GM18873 (cell line): Measurements from ENCODE around the gene SORBS2.
A peak's percentile ranks its signal among the peaks of the same experiment; 100 is the strongest.
"Not testable (repeated sequence)": the region's sequence is repeated elsewhere in the genome, so short reads cannot be mapped to it uniquely, and the experiment has no call there.

ENCODE experiments used
- ATAC-seq: cut with Tn5 transposase; IDR thresholded peaks from one replicate; pipeline ENCODE4 v1.9.1; 2021; ENCODE audit warnings: mild to moderate bottlenecking, moderate library complexity, moderate number of reproducible peaks; ENCODE audit not compliant: unreplicated experiment, low FRiP score

SORBS2 gene

DNA sequence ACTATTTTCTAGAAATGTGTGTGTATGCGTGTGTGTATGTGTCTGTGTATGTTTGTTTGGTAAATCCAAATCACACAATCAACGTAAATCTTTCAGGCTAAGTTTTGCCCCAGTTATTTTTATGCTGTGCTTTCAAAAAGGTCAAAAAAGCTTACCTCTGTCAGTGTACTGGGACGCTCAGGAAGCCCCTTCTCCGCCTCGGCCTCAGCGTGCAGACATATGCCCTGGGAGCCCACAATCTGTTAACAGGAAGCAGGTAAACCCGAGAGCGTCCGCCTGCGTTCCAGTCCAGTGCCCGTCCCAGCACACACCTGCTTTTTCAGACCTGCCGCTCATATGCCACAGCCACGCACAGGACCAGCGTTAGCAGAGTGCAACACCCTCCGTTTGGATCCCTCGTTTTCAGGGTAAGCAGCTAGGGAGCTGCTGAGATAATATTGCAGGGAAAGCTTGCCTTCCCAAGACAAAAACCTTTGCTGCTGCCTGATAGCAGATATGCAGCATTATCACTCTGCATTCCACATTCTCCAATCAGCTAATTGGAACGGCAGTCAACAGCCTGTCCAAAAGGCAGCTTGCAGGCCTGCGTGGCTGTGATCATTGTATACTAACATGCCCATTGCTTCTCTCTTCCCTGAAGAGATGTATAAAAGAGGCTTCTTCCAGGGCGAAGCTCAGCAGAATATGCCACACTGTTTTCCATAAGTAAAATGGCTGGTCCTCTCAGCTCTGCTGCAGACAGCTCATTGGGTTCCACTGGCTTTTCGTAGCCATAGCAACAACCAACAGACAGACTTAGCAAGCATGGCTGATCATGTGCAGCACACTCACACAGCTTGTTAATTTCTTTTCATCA, at the start of gene SORBS2:
TSS of gene SORBS2 (minus strand) at position 686 of the 856 bp plus-strand sequence. CDS start 121,623 bp downstream, outside the sequence.
- peak; percentile 84 for ATAC-seq

DNA sequence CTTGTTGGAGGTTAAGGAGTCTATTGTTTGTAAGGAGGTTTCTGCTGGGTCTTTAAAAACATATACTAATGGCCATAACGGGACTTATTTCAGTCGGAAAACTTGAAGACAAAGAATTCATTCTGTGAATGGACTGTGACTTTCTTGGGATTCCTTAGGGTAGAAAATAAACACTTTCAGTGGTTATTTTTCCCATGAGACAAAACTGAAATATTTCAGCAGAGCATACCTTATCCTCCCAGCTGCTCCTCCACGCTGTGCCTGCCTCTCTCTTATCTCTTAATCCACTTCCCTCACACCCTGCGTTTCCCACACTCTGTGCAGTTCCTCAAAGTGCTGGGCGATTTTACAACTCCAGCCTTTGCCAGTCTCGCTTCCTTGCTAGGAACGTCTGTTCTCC, 47.1 kb upstream of the SORBS2 start:
- no peak for ATAC-seq

GRCh38 chr4:185857561-185857960, 45.6 kb upstream of the SORBS2 start:
- ATAC-seq, result not testable (repeated sequence)

- no peak for ATAC-seq
Observed at GRCh38 chr4:185853841-185854240, 41.8 kb upstream of the SORBS2 start.

DNA sequence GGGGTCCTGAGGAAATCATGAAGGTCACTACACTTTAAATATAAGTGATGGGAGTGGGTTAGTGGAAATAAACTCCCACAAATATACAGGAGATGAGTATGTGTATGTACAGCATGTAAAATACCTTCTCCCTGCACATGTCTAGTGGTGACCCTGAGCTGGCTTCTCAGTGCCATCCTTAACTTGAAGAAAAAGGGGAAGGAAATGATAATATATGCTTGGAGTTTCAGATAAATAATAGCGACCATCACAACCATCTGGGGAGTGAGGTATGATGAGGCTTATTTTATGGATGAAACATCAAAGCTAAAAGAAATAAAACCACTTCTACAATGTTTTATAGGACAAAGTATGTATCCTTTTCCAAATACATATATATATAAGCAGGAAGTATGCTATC, 41.0 kb upstream of the SORBS2 start:
- no peak for ATAC-seq

DNA sequence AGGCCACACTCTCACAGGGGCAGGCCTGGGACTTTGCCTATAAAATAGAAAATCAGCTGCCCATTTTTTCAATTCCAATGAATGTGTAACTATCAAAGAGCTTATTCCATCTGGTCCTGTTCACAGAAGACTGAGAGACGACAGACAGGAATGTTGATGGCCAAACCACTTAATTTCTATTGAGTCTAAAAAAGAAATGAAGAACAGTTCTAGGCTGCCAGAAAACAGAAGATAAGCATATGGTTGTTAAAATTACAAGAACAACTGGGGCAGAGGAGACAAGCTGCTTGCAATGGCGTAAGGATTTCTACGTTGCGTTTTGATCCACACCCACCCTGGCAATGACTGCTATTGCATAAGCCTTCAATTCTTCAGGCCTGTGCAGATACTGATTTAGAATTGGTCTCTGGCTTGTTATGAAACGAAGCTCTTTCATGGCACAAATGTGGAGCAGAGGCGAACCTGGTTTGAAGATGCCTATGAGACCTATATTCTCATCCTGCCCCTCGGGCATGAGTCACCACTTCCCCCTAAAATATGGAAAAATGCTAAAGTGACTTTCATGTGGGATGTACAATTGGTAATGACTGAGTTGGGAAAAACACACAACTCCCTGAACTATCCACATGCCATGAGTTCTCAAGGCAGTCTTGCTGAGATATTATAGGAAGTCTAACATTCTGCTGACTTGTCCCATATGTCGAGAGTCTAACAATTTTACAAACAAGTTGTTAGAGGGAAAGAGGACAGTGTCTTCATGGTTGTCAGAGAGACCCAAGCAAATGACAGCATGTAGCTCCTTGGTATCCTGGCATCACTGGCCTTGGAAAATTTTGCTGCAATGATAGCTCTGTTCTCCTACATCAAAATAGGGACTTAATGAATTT, 37.9 kb upstream of the SORBS2 start:
- ATAC-seq, result no peak

DNA sequence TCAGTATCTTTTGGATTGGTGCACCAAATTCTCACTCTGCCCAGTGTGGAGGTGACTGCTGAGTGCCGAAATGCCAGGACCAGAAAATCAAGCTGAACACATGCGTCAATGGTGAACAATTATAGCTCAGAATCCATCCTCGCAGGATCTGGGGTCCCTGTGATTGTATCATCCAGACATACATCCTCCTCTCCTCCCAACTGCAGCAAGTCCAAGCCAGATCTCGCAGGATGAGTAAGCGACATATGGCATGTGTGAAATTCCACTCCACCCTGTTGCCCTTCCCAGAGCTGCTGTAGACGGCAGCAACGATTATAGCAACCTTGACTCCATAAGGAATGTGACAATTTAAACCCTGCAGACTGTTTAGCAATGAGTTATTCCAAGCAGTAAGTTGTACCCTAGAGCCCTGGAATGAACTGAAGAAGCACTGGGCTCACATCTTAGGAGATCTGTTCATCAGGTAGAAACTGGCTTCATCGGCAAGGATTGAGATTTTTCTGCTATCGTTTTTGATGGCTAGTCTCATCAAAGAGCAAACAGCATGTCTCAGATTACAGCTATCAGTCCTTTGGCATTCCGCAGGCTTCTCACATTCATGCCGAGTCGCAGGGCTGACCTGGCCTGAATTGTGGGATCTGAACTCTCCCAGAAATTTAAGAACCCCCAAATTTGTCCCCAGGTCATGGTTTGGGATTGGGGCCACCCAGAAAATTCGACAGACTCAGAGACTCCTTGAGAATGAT, 35.5 kb upstream of the SORBS2 start:
- ATAC-seq, result no peak

DNA sequence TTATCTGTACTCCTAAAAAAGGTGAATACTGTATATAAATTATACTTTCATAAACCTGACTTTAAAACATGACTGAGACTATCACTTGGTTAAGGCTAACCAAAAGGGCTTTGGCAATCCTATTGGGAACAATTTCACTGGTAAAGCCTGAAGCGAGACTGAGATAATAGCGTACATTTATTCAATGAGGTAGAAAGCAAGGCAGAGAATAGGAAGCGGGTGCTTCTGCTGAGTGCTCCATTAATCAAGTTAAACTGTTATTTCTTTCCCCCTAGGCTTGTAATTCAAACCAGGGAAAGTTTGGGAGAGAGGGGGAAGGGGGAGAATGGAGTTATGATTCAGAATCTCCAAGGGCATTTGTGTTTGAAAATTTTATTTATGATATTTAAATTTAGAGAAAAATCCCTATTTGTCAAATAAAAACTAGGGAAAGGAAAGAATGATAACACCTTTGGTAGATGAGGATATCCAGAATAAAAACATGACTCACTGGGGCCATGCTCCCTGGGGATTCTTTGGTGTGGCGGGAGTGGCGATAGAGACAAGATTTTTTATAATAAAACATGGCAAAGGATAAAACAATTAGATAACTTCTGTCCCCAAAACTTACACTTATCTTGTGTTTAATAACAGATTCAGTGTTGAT, 34.6 kb upstream of the SORBS2 start:
- ATAC-seq, result no peak

- no peak for ATAC-seq
Observed at GRCh38 chr4:185845966-185846365, 34.0 kb upstream of the SORBS2 start.

DNA sequence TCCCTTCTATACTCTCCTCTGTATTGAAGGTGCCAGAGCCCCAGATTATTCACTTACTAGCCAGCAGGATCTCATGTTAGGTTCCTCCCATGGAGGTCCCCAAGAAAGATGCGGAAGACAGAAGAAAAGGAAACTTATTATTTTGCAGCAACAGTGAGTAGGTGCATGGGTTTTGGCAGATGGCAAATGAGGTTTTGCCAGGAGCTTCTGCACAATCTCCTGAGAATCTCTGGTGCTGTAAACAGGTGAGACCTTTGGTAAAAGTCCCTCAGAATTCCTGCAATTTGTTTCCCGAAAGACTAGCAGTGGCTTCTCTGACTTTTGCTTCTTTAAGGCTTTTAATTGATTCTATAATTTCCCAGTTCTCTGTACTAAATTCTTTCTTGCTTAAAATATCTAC, 29.5 kb upstream of the SORBS2 start:
- no peak for ATAC-seq

- ATAC-seq, result no peak
Observed at GRCh38 chr4:185840953-185841352, 29.0 kb upstream of the SORBS2 start.

GRCh38 chr4:185840201-185840600, 28.2 kb upstream of the SORBS2 start:
- no peak for ATAC-seq

DNA sequence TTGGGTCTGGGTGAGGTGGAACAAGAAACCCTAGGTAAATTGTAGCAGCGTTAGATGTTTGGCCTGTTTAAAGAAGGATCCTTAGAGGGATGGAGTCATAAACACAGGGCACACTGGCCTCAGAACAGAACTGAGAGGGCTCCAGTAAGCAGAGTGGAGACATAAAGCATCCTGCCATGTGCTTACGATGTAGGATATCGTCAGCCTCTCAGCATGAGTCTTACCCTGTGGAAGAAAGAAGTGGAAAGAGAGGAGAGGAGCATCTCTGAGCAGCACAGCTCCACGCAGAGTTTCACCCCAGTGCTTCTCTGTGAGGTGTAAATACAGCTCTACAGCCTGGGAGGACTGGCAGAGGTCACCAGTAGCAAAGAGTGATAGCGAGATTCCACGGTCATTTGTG, 27.8 kb upstream of the SORBS2 start:
- ATAC-seq, result no peak

GRCh38 chr4:185839194-185839712, 27.3 kb upstream of the SORBS2 start:
- no peak for ATAC-seq

DNA sequence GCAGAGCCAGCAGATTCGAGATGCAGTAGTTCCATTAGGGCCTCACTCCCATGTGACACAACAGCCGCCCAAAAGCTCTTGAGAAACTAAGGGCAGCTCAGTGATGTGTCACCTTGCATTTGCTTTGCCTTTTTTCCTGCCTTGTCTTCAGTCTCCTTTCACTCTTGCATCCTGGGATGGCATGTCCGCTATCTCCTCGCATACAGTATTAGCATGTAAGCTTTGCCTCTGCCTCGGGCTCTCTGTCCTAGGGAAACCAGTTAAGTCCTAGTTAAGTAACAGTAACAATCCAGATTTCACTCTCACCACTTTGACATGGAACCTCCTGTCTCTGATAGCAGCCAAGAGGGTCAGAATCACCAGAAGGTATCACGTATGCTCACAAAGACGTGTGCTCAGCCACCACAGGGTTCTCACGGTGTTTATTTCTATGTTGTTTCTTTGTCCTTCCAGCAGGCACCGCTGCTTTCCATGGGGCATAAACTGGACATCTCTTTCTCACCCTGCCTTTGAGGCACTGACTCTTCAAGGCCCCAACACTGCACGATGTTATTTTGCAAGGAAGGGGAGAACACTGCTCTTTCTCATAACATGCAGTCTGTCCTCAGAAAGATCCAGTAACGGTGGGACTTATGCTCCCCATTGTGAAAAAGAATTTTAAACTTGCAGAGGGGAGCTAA, 26.7 kb upstream of the SORBS2 start:
- no peak for ATAC-seq

DNA sequence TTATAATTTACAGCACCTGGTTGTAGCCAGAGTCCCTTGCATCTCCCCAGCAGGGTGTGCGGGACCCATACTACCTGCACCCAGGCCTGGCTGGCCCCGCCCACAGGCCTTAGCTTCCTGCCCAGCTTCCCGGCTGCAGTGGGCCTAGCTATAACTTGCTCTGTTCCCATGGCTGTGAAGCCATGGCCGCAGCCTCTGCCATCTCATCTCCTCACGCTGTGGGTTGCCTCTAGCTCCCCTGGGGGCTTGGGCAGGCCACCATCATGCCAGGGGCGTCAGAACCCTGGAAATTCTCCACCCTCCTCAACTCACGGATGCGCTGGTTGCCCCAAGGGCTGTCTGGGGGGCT, 26.1 kb upstream of the SORBS2 start:
- no peak for ATAC-seq

GRCh38 chr4:185837415-185838103, 25.6 kb upstream of the SORBS2 start:
- no peak for ATAC-seq

DNA sequence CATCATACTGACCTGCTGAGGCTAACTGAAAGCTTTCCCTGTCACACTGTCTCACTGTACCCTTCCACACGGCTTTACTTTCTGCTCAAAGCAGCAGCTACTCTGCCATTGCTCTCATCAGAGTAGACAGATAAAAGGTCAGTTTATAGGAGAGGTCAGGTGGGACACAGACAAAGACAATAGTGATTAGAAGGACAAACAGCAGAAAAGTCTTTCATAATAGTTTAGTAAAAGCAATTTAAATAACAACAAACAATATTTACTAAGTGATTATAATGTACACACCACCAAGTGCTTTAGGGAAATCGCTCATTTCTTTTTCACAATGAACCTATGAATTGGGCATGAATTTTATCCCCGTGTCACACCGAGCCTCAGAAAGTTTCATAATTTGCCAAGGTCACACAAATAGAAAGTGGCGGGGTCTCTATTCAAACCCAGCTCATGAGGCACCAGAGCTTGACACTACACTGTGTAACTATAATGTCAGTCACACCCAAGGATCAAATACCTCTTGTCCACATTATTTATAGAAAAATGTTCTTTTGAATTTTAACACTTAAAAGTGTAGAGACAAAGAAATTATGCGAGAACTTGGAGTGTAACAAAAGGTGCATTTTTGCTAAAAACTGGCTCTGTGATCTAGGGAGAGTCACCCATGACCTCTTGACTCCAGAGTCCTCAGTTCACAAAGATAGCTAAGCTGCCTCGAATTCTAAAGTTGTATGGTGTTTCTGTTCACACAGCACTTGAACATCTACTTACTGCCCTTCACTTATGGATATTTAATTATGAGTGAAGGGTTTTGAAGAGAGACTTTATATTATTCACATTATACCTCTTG, 24.5 kb upstream of the SORBS2 start:
- no peak for ATAC-seq
